Keratinocyte (primary cell): ENCODE data around the gene PLD4.
"Not testable (repeated sequence)": the region's sequence is repeated elsewhere in the genome, so short reads cannot be mapped to it uniquely, and the experiment has no call there.

Experiments
- EZH2 ChIP-seq: IDR thresholded peaks from one replicate; pipeline ENCODE4 v1.6.1; 2012; ENCODE audit warnings: inconsistent platforms, mild to moderate bottlenecking, low read length, moderate library complexity
- TF ChIP-seq, protein P1 (sequence below), 3 experiments: IDR thresholded peaks in 1 of 3; conservative IDR thresholded peaks in 1 of 3; optimal IDR thresholded peaks in 1 of 3; 2 replicates in 2 of 3; 3 replicates in 1 of 3; pipeline versions ENCODE3 to v1.5.1; 2011; ENCODE audit warnings: low read length in 3 of 3, mild to moderate bottlenecking in 3 of 3, moderate library complexity in 2 of 3, control low read depth in 1 of 3, inconsistent platforms in 1 of 3; ENCODE audit not compliant: insufficient read depth in 2 of 3; ENCODE audit errors: extremely low read depth in 1 of 3

- TF ChIP-seq, protein P1, sequence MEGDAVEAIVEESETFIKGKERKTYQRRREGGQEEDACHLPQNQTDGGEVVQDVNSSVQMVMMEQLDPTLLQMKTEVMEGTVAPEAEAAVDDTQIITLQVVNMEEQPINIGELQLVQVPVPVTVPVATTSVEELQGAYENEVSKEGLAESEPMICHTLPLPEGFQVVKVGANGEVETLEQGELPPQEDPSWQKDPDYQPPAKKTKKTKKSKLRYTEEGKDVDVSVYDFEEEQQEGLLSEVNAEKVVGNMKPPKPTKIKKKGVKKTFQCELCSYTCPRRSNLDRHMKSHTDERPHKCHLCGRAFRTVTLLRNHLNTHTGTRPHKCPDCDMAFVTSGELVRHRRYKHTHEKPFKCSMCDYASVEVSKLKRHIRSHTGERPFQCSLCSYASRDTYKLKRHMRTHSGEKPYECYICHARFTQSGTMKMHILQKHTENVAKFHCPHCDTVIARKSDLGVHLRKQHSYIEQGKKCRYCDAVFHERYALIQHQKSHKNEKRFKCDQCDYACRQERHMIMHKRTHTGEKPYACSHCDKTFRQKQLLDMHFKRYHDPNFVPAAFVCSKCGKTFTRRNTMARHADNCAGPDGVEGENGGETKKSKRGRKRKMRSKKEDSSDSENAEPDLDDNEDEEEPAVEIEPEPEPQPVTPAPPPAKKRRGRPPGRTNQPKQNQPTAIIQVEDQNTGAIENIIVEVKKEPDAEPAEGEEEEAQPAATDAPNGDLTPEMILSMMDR (optimal IDR thresholded peaks at IDR 0.05 in 1 of 3, IDR thresholded peaks at IDR 0.05 in 1 of 3, conservative IDR thresholded peaks at IDR 0.05 in 1 of 3; ENCODE audit: extremely low read depth in 1 of 3, insufficient read depth in 2 of 3, low read length in 3 of 3) = not testable (repeated sequence)
- not testable (repeated sequence) for TF ChIP-seq EZH2
Observed at GRCh38 chr14:104949406-104949955, 24.8 kb downstream of the PLD4 start.
